Measurements from ENCODE around the gene CD180.
"Not testable (repeated sequence)": the region's sequence is repeated elsewhere in the genome, so short reads cannot be mapped to it uniquely, and the experiment has no call there.

Gene CD180

DNA sequence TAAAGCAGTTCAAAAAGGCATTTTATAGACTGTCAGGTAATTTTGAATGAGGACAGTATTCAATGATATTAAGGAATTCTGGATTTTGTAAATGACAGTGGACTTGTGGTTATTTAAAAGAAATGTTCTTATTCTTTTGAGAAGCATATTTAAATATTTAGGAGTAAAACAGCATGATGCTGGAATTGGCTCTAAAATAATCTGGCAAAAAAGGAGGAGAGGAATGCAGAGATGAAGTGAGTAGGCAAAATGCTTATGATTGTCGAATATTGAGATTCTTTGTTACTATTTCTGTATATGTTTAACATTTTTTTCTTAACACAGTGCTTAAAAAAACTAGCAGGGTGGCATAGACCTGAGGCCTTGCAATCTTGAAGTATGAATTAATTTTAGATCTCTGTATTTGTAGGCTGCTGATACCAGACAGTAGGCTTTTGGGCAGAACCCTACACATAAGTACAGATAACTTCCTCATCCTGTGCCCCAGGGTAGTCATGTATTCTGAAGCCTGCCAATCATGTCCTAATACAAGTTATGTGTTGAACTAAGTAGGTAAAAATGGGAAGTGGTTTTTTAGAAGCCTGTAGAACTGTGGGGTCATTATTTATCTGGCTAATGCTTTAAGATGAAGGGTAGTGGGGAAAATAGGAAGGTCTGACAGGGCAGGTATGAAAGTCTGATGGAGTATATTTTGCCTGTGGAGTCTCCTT is 9.4 kb downstream of the CD180 start:
- DNase-seq, result no peak

DNA sequence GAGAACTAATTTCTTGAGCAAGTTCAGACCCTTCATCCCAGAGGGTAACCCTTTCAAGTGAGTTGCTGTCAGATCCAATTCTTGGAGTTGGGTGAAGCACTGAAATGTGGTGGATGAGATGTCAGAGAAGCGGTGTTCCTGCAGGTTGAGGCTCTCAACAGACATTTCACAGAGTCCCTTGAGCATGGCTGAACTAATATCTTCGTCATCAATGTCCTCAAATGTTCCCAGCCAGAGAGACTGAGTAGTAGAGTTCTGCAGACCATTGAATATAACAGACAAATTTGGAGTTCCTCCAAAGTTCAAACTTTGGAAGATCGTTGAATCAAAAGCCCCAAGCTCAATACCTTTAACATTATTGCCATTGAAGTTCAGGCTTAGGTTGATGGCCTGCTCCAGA is 12.7 kb downstream of the CD180 start:
- DNase-seq, result no peak

DNA sequence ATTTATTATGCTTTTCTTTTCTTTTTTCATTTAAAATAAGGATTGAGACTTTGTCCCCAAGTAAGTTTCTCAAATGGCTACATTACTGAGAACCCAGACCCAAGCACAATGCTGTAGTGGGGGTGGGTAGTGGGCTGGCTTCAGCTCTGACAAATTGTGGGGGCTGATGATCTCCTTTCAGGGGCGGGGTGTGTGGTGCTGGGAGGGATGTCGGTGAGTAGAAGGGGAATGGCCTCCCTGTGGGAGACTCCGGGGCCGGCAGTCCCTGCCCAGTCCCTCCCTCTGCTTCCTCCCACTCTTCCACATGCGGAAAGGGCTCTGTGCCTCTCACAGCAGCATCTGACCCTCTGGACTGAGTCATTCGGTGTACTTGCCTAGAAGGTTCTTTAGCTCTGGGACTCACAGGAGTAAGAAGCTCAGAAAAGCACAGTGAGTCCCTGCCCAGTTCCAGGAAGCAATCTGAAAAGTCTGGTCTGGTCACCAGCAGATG is 14.3 kb downstream of the CD180 start:
- DNase-seq, result no peak

DNA sequence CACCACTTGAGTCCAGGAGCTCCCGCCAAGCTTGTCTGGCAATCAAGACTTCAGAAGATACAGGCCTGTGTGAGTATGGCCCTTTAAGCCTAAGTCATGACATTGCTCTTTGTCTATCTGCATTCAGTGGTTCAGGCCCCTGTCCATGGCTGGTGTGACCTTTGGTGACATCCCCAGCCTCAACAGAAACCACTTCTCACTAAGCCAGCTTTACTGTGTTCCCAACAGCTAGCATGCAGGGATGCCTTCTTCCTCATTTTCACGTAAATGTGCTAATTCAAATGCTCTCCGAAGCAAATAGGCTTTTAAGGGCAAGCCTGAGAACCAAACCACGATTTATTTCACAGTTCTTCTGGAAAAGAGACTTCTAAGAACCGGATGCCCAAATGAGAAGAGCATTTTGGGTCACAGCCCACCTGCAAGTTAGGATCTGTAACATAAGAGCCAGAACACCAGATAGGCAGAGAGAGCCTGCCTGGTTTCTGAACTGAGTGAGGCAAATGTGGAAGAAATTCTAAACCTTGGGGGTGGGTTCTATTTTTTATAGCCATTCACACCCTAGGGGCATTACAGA is 14.9 kb downstream of the CD180 start:
- no peak for DNase-seq

DNA sequence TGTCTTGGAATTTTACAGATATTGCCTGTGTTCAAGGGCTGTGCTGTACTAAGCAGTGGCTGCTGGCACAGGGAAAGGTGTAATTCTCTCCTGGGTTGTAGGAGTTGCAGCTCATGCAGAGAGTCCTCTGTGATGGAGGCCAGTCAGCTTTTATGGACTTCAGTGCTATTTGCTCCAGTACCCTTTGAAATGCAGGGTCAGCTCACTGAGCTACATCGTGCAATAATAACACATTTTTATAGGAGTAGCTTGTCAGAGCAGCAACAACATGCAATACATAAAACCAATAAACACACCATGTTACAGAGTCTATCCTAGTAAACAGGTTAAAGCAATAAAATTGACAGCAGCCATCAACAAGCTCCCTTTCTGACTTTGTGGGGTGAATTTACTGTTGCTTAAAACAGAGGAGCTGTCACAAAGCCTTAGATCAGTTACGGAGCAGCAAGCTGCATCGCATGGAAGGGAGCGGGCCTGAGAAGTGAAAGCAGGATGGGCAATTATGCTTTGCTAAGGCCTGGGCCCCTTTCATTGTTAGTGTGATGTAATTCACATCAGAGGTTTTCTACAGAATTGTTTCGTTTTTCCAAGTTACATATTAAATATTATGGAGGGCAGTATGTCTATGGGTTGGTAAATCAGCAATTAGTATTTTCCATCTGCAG is 16.8 kb downstream of the CD180 start:
- DNase-seq, result no peak

DNA sequence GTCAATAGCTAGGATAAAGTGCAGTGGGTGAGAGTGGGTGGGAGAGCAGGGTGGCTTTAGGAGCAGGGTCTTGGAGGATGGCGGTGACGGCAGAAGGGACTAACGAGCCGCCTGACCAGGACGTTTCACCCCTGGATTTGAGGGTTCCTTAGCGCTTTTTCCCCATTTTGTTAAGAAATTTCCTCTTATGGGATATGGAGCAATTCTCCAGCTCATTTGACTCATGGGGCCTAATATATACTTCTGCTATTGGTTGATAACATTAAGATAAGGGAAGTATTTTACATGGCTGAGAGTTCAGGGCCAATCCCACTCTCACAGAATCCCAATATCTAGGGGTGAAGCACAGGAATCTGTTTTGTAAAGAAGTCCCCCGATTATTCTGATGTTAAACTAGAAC is 17.6 kb downstream of the CD180 start:
- DNase-seq, result no peak

DNA sequence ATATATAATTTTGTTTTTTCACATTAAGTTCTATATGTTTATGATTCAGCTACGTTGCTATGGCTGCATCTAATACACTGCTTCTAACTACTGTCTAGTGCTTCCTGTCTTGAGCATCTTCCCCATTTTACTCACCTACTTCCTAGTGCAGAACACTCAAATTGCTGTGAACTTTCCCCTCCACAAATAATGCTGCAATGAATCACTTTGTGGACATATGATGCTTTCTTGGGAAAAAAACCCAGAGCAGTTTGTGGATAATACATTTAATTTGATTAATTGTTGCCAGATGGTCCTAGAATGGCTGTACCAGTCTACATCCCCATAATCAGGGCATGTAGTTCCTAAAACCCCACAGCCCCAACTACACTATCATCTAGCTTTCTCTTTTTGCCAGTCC is 18.5 kb downstream of the CD180 start:
- no peak for DNase-seq

DNA sequence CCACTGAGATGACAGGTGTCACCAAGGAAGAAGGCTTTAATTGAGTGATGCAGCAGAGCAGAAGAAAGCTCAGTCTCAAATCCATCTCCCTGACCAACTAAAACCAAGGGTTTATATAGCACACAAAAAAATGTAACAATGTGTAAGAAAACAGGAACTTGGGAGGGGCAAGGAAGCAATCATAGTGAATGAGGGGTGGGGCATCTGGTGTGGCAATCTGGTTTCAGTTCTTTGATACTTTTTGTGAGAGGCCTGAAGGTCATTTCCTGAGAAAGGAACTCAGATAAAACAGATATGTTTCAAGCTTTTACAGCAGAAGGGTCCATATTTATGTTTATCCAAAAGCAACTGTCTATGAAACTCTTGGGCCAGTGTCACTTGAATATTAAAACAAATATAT is 19.7 kb downstream of the CD180 start:
- DNase-seq, result no peak

DNA sequence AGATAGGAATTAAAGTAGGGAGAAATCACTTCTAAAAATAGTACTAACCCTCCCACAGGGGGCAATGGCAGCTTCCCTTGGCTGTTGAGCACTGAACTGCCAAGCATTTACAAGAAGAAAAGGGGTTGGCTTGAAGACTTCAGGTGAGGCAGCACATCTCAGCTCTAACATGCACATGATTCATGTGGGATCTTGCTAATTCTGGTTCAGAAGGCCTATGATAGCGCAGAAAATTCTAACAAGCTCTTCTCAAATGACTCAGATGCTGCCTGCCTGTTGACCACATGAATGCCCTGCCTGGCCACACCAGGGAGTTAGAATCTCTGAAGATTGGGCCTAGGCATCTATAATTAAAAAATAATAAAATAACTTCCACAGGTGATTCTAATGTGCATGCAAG is 22.6 kb downstream of the CD180 start:
- no peak for DNase-seq

DNA sequence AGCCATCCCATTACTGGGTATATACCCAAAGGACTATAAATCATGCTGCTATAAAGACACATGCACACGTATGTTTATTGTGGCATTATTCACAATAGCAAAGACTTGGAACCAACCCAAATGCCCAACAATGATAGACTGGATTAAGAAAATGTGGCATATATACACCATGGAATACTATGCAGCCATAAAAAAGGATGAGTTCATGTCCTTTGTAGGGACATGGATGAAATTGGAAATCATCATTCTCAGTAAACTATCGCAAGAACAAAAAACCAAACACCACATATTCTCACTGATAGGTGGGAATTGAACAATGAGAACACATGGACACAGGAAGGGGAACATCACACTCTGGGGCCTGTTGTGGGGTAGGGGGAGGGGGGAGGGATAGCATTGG is 23.2 kb downstream of the CD180 start:
- DNase-seq, result not testable (repeated sequence)

DNA sequence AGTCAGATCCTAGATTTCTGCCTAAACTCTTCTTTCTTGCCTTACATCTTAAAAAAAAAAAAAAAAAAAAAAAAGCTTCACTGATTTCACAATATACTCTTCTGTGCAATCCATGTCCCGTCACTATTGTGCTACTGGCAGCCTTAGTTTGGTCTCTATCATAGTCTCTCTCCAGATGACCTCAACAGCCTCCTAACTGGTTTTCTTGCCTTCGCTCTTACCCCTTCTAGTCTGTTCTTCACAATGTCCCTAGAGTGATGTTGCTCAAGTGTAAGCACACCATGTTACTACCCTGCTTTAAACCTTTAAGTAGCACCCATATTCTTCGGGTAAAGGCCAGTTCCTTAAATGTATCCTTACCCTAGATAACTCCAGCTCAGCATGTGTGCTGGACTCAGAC is 25.8 kb downstream of the CD180 start:
- no peak for DNase-seq

DNA sequence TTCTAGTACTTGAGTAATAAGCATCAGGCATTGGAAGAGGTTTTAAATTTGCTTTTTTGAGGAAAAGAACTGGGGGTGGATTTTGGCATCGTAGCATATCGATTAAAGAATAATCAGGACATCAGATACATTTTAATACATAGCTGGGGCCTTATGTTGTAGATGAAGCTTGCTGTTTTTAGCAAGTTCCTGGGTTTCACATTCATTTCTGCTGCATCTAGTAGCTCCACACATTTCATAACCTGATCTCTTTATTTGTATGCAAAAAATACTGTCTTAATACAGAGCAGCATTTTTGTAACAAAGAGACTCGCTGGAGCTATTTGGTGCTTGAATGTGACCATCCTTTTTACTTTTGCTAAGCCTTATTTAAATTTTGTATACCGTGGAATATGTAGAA is 28.5 kb downstream of the CD180 start:
- DNase-seq, result no peak

DNA sequence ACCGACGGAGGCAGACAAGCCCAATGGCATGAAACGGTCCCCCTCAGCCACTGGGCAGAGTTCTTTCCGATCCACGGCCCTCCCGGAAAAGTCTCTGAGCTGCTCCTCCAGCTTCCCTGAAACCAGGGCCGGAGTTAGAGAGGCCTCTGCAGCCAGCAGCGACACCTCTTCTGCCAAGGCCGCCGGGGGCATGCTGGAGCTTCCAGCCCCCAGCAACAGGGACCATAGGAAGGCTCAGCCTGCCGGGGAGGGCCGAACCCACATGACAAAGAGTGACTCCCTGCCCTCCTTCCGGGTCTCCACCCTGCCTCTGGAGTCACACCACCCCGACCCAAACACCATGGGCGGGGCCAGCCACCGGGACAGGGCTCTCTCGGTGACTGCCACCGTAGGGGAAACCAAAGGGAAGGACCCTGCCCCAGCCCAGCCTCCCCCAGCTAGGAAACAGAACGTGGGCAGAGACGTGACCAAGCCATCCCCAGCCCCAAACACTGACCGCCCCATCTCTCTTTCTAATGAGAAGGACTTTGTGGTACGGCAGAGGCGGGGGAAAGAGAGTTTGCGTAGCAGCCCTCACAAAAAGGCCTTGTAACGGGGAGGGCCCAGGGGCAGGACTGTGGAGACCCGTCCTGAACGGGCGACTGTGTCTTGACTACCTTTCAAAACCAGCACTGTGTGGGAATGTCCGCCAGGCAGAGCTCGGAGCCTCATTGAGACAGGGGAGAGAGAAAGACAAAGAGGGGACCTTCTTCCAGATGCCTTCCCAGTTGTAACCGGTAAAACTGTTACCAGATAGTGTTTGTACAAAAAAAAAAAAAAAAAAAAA is 29.9 kb downstream of the CD180 start:
- DNase-seq, result no peak

DNA sequence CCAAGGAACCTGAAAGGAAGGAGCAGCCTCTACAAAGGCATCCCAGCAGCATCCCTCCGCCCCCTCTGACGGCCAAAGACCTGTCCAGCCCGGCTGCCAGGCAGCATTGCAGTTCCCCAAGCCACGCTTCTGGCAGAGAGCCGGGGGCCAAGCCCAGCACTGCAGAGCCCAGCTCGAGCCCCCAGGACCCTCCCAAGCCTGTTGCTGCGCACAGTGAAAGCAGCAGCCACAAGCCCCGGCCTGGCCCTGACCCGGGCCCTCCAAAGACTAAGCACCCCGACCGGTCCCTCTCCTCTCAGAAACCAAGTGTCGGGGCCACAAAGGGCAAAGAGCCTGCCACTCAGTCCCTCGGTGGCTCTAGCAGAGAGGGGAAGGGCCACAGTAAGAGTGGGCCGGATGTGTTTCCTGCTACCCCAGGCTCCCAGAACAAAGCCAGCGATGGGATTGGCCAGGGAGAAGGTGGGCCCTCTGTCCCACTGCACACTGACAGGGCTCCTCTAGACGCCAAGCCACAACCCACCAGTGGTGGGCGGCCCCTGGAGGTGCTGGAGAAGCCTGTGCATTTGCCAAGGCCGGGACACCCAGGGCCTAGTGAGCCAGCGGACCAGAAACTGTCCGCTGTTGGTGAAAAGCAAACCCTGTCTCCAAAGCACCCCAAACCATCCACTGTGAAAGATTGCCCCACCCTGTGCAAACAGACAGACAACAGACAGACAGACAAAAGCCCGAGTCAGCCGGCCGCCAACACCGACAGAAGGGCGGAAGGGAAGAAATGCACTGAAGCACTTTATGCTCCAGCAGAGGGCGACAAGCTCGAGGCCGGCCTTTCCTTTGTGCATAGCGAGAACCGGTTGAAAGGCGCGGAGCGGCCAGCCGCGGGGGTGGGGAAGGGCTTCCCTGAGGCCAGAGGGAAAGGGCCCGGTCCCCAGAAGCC is 30.8 kb downstream of the CD180 start:
- peak; percentile 73 for DNase-seq

DNA sequence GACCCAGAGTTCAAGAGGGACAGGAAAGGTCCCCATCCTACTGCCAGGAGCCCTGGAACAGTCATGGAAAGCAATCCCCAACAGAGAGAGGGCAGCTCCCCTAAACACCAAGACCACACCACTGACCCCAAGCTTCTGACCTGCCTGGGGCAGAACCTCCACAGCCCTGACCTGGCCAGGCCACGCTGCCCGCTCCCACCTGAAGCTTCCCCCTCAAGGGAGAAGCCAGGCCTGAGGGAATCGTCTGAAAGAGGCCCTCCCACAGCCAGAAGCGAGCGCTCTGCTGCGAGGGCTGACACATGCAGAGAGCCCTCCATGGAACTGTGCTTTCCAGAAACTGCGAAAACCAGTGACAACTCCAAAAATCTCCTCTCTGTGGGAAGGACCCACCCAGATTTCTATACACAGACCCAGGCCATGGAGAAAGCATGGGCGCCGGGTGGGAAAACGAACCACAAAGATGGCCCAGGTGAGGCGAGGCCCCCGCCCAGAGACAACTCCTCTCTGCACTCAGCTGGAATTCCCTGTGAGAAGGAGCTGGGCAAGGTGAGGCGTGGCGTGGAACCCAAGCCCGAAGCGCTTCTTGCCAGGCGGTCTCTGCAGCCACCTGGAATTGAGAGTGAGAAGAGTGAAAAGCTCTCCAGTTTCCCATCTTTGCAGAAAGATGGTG is 31.6 kb downstream of the CD180 start:
- no peak for DNase-seq

DNA sequence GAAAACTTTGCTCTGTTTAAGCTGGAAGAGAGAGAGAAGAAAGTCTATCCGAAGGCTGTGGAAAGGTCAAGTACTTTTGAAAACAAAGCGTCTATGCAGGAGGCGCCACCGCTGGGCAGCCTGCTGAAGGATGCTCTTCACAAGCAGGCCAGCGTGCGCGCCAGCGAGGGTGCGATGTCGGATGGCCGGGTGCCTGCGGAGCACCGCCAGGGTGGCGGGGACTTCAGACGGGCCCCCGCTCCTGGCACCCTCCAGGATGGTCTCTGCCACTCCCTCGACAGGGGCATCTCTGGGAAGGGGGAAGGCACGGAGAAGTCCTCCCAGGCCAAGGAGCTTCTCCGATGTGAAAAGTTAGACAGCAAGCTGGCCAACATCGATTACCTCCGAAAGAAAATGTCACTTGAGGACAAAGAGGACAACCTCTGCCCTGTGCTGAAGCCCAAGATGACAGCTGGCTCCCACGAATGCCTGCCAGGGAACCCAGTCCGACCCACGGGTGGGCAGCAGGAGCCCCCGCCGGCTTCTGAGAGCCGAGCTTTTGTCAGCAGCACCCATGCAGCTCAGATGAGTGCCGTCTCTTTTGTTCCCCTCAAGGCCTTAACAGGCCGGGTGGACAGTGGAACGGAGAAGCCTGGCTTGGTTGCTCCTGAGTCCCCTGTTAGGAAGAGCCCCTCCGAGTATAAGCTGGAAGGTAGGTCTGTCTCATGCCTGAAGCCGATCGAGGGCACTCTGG is 32.6 kb downstream of the CD180 start:
- DNase-seq, result no peak

DNA sequence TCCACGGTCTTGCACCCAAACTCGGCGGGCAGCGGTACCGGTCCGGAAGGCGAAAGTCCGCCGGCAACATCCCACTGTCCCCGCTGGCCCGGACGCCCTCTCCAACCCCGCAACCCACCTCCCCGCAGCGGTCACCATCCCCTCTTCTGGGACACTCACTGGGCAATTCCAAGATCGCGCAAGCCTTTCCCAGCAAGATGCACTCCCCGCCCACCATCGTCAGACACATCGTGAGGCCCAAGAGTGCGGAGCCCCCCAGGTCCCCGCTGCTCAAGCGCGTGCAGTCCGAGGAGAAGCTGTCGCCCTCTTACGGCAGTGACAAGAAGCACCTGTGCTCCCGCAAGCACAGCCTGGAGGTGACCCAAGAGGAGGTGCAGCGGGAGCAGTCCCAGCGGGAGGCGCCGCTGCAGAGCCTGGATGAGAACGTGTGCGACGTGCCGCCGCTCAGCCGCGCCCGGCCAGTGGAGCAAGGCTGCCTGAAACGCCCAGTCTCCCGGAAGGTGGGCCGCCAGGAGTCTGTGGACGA is 33.3 kb downstream of the CD180 start:
- no peak for DNase-seq

DNA sequence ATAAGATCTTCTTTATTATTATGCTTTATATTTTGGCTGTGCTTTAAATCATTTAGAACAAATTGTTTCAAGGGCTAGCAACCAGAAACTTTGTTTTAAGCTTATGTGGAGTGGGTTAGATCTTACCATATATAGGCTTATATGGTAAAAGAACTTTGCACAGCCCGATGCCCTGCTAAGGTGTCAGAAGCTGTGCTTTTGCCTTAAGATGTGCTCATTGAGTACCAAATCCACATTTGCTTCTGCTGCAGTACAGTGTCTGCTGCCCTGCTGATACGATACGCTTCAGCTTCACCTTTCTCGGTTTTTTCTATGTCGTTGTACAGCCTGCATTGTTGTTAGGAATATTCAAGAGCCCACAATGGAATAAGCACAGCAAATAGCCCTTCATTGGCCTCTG is 34.8 kb downstream of the CD180 start:
- DNase-seq, result no peak

DNA sequence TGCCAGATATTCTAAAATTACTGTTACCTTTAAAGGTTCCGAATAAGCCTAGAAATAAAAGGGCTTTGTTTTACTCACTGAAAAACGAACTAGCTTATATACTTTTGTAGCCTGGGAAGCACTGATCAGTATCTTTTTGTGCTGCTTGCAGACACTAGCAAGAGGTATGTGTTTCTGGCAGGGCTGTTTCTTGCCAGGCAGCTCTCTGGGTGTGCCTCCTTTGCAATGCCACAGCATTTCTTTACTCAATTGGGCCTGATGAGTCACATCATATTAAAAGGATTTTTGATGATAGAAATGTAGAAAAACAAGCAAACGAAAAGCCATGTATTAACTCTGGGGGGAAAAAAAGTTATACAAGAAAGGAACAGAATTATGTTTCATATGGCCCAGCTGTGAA is 35.6 kb downstream of the CD180 start:
- DNase-seq, result no peak

DNA sequence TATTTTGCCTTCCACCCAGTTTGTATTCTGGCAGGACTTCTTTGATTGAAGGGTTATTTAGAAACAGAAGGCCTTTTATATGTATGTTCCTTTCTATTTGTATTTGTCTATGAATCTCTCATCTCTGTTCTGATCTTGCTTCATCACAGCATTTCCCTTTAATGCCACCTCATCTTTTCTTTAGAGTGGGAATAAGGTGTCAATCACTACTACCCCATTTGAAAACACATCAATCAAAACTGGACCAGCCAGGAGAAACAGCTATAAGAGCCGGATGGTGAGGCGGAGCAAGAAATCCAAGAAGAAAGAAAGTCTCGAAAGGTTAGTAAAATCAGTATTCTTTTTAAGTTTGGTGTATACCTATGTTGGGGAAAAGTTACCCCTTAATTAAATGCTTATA is 36.3 kb downstream of the CD180 start:
- DNase-seq, result no peak

Measured in NCI-H2029 (cell line).